ENCODE measurements around the gene RAE1. TPM values are rescaled to one million over a fixed set of nuclear protein-coding genes. Genes with fewer than 3 reads are reported as not detected.

The RAE1 gene
- total RNA-seq, 1 donor from 2014 or later: 46.5 TPM

DNA sequence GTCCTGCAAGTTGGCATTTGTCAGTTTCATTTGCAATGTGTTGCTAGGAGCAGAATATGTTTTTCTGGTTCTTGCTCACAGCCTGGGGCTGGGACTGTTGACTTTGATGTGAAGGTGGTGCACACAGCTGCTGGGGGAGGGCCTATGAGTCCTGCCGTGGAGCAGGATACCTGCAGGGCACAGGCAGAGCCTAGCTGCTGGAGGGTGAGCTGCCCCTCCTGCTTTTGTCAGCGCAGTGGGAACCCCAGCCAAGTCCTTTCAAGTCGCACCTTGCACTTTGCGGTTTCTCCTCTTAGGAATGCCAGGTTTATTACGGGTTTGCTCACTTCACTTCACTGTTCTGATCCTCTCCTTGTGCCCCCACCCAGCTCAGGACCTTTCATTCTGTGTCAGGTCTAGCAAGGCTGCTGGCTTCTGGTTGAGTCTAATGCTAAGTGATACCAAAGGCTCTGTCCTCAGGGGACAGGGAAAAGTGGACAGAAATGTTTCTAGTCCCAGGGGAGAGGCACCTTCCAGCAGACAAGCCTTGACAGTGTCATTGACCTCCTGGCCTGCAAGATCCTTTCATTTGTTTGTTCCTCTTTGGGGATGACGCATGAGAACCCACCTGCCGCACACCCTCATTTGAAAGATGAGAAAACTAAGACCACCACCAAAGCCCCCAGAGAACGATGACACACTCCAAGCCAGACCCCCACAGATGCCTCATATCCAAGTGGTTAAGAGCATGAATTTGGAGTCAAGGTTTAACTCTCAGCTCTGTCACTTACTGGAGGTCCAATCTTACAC, 24.2 kb upstream of the RAE1 start:
- peak overlapping the region; percentile 97 for H3K27ac Mint-ChIP-seq
- peaks cover 4% of the 10 kb centered on the region for H3K27me3 Mint-ChIP-seq
- H3K36me3 Mint-ChIP-seq: no peaks in the 10 kb centered on the region

DNA sequence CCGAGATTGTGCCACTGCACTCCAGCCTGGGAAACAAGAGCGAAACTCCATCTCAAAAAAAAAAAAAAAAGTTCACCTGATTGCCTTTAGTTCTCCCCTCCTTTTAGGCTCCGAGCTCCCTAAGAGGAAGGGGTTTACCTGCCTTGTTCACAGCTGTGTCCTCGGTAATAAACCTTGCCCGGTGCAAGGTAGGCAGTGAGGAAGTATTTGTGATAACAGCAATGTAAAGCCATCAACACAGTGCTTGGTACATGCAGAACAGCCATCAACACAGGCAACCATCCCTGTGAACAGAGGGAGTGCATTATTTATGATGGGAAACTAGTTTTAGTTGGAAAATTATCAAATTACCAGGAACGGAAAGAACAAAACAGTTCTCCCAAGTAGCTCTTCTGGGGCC, 23.2 kb upstream of the RAE1 start:
- Mint-ChIP-seq H3K27me3 (peaks cover 3% of the 10 kb centered on the region), H3K9me3 (no peaks in the 10 kb centered on the region), H3K4me1 (ENCODE audit: unreplicated experiment) (peaks cover 36% of the 10 kb centered on the region), H3K4me3 (no peak overlapping the region), H3K27ac (no peak overlapping the region), H3K36me3 (no peaks in the 10 kb centered on the region)
- DNase-seq (ENCODE audit: extremely low spot score, unreplicated experiment): no peak
- no peak for TF ChIP-seq CTCF (conservative IDR thresholded peaks at IDR 0.05)

More for the DNA sequence above, 24.2 kb upstream of the RAE1 start:
- peak overlapping the region; percentile 77 for H3K4me3 Mint-ChIP-seq
- peaks cover 40% of the 10 kb centered on the region for H3K4me1 Mint-ChIP-seq (ENCODE audit: unreplicated experiment)
- DNase-seq (ENCODE audit: extremely low spot score, unreplicated experiment): peak; percentile 76
- H3K9me3 Mint-ChIP-seq: no peaks in the 10 kb centered on the region
- TF ChIP-seq CTCF (conservative IDR thresholded peaks at IDR 0.05): no peak

DNA sequence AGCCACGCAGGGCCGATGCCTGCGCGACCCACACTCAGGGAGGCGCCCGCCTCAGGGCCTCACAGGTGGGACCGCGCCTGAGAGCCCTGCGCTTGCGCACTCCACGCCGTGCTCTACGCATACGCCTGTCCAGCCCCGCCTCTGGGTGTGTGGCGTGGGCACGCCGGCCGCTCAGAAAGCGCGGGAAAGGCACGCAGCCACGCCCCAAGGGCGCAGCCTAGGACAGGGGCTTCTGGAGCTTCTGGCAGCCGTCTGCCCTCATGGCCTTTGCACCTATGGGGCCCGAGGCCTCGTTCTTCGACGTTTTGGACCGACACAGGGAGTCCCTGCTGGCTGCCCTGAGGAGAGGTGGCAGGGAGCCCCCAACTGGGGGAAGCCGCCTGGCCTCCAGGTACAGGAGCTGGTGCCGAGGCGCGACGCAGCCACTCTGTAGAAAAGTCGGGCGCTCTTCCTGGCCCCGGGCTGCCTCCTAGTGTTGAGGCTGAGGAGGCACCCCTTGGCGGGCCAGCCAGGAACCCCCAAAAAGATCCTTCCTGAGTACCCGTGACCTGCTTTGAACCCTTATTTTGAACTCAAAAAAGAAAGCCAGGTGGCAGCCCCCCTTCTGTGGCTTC, 21.3 kb upstream of the RAE1 start, which contains the start of gene SPO11:
Gene SPO11, plus strand, starts transcription at position 196 of the 614 bp plus-strand sequence. Its CDS starts 65 bp downstream, at position 261.
- H3K4me3 Mint-ChIP-seq: no peak within 1 kb of the TSS
- peak; percentile 68 for DNase-seq (ENCODE audit: extremely low spot score, unreplicated experiment)
- H3K27ac Mint-ChIP-seq: no peak within 1 kb of the TSS
- no peaks in the 10 kb centered on the region for H3K9me3 Mint-ChIP-seq
- H3K36me3 Mint-ChIP-seq: no peaks in the 10 kb centered on the region
- TF ChIP-seq CTCF (conservative IDR thresholded peaks at IDR 0.05): peak; percentile 66
- H3K27me3 Mint-ChIP-seq: peaks cover 3% of the 10 kb centered on the region
- peaks cover 27% of the 10 kb centered on the region for H3K4me1 Mint-ChIP-seq (ENCODE audit: unreplicated experiment)

GRCh38 chr20:57330998-57331397, 20.1 kb upstream of the RAE1 start:
- DNase-seq (ENCODE audit: extremely low spot score, unreplicated experiment): no peak
- no peaks in the 10 kb centered on the region for H3K9me3 Mint-ChIP-seq
- H3K36me3 Mint-ChIP-seq: no peaks in the 10 kb centered on the region
- peaks cover 21% of the 10 kb centered on the region for H3K4me1 Mint-ChIP-seq (ENCODE audit: unreplicated experiment)
- no peak for TF ChIP-seq CTCF (conservative IDR thresholded peaks at IDR 0.05)
- H3K4me3 Mint-ChIP-seq: no peak overlapping the region
- no peak overlapping the region for H3K27ac Mint-ChIP-seq
- H3K27me3 Mint-ChIP-seq: peaks cover 3% of the 10 kb centered on the region

DNA sequence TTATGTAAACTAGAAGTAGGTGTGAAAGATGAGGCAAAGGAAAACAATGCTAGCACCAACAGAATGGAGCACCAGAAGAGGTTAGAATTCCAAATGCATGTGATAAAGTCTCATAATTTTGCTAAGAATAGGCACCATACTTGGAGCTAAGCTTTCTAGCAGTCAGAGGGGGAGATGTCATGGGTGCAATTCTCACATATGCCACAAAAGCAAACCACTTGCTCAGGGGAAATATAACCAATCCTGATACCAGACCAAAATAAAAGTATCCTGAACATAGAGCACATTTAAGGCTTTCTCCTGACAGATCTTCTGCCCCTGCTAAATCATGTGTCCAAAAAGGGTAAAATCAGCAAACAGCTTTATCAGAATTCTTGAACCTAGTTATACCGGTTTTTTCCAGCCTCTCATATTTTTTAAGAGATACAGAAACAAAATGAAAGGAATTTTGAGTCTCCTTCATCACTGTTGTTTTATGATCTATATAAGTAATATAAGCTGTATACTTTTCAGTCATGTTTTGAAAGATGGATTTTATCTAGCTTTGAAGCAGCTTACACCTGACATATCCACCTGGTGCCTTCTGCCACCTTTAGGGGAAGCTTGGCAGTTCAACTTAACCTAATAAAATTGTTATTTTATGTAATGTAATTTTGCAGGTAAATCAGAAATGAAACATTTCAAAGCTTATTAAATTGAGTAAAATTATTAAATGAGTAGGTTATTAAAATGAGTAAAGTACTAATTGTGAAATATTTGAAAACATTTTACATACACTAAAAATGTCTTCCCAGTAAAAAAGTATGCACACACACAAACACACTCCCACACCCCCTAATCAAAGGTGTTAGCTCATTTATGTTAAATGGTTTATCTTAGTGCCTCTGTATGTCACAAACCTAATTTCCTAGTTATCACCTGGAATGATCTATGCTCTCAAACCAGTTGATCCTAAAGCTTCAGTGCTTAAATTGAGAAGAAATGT, 18.7 kb upstream of the RAE1 start:
- peak overlapping the region; percentile 56 for H3K27ac Mint-ChIP-seq
- peaks cover 9% of the 10 kb centered on the region for H3K27me3 Mint-ChIP-seq
- no peaks in the 10 kb centered on the region for H3K36me3 Mint-ChIP-seq
- H3K4me1 Mint-ChIP-seq (ENCODE audit: unreplicated experiment): peaks cover 10% of the 10 kb centered on the region
- H3K9me3 Mint-ChIP-seq: no peaks in the 10 kb centered on the region
- no peak for DNase-seq (ENCODE audit: extremely low spot score, unreplicated experiment)
- peak; percentile 63 for TF ChIP-seq CTCF (conservative IDR thresholded peaks at IDR 0.05)
- no peak overlapping the region for H3K4me3 Mint-ChIP-seq

Data from type B pancreatic cell (in vitro differentiated cells).